Activated CD4-positive, alpha-beta T cell treated with anti-CD3 and anti-CD28 coated beads, Interleukin-2, amount 50 U/mL, for 4 hours (primary cell): Measurements from ENCODE around the gene TAS2R43.
"Not testable (repeated sequence)": the region's sequence is repeated elsewhere in the genome, so short reads cannot be mapped to it uniquely, and the experiment has no call there.

Source experiments
- DNase-seq, 2 experiments: peaks; one replicate each; pipeline ENCODE4 v3.0.0-alpha.2; 2020

TAS2R43 gene

DNA sequence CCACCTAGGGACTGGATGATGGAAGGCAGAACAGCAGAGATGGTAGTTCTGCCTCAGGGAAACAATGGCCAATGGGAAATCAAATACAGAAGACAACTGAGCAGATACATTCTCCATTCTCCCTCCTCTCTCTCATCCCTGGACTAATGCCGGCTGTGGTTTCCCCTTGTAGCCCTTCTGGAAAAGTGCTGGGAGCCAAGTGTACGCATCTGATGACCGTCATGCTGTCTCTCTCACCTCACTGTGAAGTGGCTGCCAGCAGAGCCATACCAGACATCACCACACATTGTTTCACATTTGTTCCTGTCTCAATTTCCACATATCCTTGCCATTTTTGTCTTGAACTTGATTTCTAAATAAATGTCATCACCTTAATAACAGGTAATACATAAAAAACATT, 33.1 kb downstream of the TAS2R43 start:
- DNase-seq = no peak

DNA sequence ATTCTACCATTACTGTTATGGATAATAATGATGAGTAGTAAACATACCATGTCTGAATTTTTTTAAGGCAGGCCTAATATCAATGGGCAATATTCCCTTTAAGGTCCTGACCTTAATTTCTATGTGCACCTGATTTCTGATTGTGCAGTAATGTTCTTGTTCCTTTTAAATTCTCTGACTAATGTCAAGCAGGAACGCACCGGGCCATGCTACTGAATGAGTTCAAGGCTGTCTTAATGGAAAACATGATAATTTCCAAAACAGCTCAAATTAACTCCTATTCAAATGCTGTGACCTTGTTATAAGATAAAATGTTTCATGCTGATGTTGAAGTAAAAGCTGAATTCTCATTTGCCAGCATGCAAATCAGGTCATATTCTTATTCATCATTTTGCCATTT, 36.8 kb downstream of the TAS2R43 start:
- no peak for DNase-seq

DNA sequence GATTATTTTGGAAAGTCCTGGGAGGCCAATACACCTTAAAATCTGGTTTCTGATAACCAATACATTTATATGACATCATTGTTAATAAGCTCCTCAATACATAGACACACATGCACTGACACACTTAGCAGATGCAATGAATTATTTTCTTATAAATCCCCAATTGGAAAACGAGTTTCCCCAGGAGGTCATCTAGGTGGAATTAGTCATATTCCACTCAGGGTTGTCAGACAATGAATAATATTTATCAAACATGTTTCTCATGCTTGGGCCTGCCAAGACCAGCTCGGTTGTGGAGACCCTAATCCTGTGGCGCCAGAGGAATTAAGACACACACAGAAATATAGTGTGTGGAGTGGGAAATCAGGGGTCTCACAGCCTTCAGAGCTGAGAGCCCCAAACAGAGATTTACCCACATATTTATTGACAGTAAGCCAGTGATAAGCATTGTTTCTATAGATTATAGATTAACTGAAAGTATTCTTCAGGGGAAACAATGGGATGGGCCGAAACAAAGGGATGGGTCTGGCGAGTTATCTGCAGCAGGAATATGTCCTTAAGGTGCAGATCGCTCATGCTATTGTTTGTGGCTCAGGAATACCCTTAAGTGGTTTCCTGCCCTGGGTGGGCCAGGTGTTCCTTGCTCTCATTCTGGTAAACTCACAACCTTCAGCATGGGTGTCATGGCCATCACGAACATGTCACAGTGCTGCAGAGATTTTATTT, 42.1 kb downstream of the TAS2R43 start:
- not testable (repeated sequence) for DNase-seq

DNA sequence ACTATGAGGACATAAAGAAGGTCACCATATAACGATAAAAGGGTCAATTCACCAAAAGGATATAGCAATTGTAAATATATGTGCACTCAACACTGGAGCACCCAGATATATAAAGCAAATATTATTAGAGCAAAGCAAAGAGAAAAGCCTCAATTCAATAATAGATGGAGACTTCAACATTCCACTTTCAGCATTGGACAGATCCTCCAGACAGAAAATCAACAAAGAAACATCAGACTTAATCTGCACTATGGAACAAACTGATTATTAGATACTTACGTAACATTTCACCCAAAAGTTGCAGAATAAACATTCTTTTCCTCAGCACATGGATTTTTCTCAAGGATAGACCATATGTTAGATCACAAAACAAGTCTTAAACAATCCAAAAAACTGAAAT, 50.7 kb downstream of the TAS2R43 start:
- not testable (repeated sequence) for DNase-seq
